Superior temporal gyrus (tissue), 1 donor: ENCODE data around the gene PLOD3.

ENCODE experiments used
- DNase-seq: peaks from one replicate; pipeline ENCODE4 v3.0.0-alpha.2; 2016; ENCODE audit errors: extremely low spot score

Gene PLOD3

DNA sequence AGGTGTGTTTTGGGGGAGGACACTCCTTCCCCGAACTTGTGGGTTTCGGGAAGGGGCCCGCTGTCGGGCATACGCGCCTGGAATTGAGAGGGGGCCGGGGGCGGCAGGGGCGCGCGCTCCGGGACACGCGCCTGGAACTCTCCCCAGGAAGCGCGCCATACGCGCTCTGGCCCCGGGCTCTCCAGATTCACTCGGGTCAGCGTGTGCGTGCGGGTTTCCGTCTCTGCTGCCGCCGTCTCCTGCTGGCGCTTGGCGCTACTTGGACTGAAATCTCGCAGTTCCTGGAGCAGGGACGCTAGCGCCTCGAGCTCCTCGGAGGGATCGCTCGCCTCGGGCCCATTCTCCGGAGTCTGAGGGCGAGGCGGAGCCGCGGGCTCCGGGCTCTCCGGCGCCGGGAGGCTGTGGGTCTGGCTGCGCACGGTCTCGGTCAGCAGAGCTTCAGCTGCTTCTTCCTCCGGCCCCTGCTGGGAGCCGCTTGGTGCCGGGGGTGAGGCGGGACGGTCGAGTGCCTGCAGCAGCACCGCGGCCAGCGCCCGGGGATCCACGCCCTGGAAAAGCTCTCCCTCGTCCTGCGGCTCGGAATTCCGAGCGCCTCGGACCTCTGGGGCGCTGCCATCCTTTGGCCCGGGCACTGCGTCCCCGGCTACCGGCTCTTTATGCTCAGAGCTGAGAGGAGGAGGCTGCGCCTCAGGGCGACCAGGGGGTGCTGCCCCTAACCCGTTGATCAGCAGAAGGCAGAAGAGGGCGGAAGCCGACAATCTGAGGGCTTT, 53.1 kb downstream of the PLOD3 start:
- no peak for DNase-seq

GRCh38 chr7:101163279-101164070, 53.9 kb downstream of the PLOD3 start:
- DNase-seq = no peak

DNA sequence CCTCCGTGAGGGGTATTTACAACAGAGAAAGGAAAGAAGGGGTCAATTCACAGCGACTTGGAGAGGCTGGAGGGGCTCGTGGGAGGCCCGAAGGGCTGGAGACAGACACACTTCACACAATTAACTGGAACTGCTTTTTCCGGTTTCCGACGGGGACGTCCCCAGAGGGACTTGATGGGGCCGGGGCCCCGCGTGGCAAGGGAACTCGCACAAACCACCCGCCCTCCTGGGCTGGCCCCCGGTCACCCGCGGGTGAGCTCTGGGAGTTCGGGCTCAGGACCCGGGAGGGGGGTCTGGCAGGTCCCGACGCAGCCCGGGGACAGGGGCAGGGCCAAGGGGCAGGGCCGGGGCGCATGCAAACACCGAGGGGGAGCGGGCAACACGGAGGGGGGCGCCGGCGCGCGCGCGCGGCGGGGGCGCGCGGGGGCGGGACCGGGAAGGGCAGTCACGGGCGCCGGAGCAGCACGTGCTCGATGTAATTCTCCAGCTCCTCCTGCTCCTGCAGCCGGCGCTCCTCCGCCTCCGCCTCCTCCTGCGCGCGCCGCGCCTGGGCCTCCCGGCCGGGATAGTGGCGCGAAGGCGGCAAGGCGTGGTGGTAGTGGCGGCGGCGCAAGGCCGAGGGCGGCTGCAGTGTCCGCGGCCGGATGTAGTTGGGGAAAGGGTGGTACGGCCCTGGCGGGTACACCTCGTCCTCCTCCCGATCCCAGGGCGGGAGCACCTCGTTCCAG, 54.7 kb downstream of the PLOD3 start:
- no peak for DNase-seq

GRCh38 chr7:101161692-101162471, 55.5 kb downstream of the PLOD3 start:
- DNase-seq = no peak

DNA sequence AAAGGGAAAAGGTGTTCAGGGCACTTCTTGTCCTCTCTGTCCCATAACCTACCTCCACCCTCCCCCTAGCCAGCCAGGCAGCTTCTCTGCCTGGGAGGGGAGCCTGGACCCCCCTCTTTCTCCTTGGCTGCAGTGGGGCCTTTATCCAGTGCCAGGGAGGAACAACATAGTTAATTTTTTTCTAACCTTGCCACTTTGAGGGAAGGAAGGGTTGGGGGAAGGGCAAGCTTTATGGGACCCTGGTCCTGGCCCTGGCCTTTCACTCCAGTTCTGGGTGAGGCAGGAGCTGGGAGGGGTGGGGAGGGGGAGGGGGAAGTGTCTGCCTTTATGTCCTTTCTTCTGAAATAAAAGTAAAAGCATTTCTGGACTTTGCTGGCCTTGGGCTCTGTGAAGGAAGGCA, 56.5 kb downstream of the PLOD3 start:
- DNase-seq = no peak

DNA sequence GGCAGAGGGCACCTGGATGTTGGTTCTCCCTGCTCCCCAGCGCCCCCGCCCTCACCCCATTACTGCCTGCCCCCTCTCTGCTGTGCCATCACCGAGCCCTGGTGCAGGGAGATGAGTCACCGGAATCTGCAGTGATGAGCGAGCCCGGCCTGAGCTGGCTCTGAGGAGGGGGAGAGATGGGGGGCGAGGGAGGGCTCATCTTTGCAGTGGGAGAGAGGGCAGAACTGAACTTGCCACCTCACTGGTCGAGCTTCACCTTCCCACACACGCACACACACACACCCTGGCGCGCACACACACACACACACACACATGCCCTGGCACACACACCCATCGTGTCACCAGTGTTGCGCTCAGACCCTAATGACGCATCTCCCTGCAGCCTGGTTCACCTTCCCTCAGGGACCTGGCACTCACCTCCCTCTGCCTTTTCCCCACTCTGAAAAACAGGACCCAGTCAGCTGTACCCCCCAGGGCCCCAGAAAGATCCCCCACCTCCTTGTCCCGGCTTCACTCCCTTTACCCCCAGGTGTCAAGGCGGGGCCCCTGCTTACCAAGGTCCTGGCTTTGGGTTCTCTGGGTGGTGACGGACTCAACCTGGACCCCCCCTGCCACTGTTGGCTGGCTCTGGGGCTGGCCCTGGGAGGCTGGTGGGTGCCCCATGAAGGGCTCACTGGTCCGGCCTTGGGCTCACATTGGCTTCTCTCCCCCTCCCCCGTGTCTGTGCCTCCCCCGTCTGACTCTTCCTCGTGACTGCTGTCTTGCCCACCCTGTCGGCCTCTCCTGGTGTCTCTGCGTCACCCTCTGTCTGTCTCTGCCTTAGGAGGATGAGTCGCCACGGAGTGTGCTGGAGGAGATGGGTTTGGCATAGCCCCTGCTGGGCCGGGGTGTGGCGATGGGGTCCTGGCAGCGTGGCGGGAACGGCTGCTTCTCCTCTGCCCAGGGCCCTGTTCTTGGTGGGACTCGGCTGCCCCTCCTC, 57.4 kb downstream of the PLOD3 start:
- no peak for DNase-seq

GRCh38 chr7:101156866-101157589, 60.4 kb downstream of the PLOD3 start:
- no peak for DNase-seq

DNA sequence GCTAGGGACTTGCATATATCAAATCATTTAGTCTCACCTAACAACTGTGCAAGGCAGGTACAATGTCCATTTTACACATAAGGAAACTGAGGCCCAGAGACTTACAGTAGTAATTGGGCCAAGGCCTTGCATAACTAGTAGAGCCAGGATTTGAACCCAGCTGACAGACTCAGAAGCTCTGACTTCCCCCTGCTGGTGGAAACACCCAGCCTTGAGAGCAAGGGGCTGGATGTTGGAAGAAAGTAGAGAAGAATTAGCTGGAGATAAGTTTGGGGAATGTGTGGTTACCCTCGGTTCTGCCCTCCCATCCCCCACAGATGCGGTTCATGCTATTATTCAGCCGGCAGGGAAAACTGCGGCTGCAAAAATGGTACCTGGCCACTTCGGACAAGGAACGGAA, 61.1 kb downstream of the PLOD3 start:
- no peak for DNase-seq
